ENCODE results near the gene TPRG1.

DNA sequence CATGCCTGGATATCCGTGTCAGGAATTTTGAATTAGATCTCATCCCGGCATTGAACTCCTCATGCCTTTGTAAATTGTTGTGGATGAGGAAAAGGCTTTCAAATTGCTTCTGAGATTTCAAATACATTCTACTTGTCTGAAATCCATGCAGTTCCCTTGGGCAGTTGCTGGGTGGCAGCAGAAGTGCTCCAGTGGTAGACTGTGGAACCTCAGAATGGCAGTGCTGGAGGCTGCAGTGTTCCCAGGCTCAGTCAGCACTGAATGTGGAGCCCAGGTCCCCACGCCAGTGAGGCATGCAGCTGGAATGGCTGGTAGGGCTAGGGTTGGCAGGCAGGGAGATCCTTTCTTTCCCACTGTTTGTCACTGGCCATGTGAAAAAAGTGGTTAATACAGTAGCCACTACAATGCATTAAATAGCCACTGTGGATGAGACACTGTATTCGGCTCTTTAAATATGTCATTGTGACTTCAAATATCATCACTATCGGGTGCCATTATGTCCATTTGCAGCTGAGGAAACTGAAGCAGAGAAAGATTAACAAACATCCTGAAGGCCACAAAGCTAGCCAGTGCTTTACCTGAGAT, 98.6 kb downstream of the TPRG1 start:
- TF ChIP-seq, protein P1, sequence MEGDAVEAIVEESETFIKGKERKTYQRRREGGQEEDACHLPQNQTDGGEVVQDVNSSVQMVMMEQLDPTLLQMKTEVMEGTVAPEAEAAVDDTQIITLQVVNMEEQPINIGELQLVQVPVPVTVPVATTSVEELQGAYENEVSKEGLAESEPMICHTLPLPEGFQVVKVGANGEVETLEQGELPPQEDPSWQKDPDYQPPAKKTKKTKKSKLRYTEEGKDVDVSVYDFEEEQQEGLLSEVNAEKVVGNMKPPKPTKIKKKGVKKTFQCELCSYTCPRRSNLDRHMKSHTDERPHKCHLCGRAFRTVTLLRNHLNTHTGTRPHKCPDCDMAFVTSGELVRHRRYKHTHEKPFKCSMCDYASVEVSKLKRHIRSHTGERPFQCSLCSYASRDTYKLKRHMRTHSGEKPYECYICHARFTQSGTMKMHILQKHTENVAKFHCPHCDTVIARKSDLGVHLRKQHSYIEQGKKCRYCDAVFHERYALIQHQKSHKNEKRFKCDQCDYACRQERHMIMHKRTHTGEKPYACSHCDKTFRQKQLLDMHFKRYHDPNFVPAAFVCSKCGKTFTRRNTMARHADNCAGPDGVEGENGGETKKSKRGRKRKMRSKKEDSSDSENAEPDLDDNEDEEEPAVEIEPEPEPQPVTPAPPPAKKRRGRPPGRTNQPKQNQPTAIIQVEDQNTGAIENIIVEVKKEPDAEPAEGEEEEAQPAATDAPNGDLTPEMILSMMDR (IDR thresholded peaks at IDR 0.05) = peak; percentile 63
- no peak for TF ChIP-seq EZH2 (IDR thresholded peaks at IDR 0.05)

Data from neural progenitor cell (in vitro differentiated cells).